HepG2 (cell line): Measurements from ENCODE around the gene KISS1R. TPM values are rescaled to one million over a fixed set of nuclear protein-coding genes. Genes with fewer than 3 reads are reported as not detected.
A peak's percentile ranks its signal among the peaks of the same experiment; 100 is the strongest.

Experiments
- ADNP ChIP-seq: sonication (generic); formaldehyde crosslinking; IDR thresholded peaks from 2 replicates; pipeline ENCODE4 v1.4.0; 2020; ENCODE audit warnings: missing genetic modification reagents
- BRCA1 ChIP-seq: sonication (generic); formaldehyde crosslinking; IDR thresholded peaks from 2 replicates; pipeline ENCODE4 v1.4.0; 2020; ENCODE audit warnings: missing genetic modification reagents
- BRD4 ChIP-seq: sonication (generic); formaldehyde crosslinking; IDR thresholded peaks from 2 replicates; pipeline ENCODE4 v1.4.0; 2020; ENCODE audit warnings: missing genetic modification reagents
- CHD4 ChIP-seq: fragments of 200-600 bp; sonication (generic); IDR thresholded peaks from 2 replicates; pipeline ENCODE4 v1.7.0; 2017; ENCODE audit warnings: mild to moderate bottlenecking, low read length, borderline replicate concordance
- CREM ChIP-seq, 2 experiments: sonication (generic) in 1 of 2; formaldehyde crosslinking in 1 of 2; IDR thresholded peaks; 2 replicates each; pipeline versions ENCODE4 v1.4.0 to v1.6.1; 2016 to 2020; ENCODE audit warnings: antibody characterized with exemption in 1 of 2, mild to moderate bottlenecking in 1 of 2, missing genetic modification reagents in 1 of 2
- FOXC1 ChIP-seq: sonication (generic); formaldehyde crosslinking; IDR thresholded peaks from 2 replicates; pipeline ENCODE4 v1.8.0; 2022; ENCODE audit warnings: mild to moderate bottlenecking, missing genetic modification reagents, borderline replicate concordance
- HMGXB4 ChIP-seq, 2 experiments: sonication (generic) in 1 of 2; formaldehyde crosslinking in 1 of 2; IDR thresholded peaks; 2 replicates each; pipeline versions ENCODE4 v1.4.0 to v1.6.1; 2018 to 2020; ENCODE audit warnings: missing genetic modification reagents in 2 of 2, borderline replicate concordance in 1 of 2, low read depth in 1 of 2, mild to moderate bottlenecking in 1 of 2, missing biosample characterization in 1 of 2
- MAFG ChIP-seq: sonication (generic); formaldehyde crosslinking; IDR thresholded peaks from 2 replicates; pipeline ENCODE4 v1.5.1; 2020; ENCODE audit warnings: mild to moderate bottlenecking, missing genetic modification reagents
- MIXL1 ChIP-seq: IDR thresholded peaks from 2 replicates; pipeline ENCODE4 v1.6.1; 2016
- PITX1 ChIP-seq: sonication (generic); formaldehyde crosslinking; IDR thresholded peaks from 2 replicates; pipeline ENCODE4 v1.5.1; 2020; ENCODE audit warnings: mild to moderate bottlenecking, missing genetic modification reagents
- RAD51 ChIP-seq: fragments of 450-650 bp; IDR thresholded peaks from 2 replicates; pipeline ENCODE4 v1.6.1; 2016; ENCODE audit warnings: borderline replicate concordance
- RBM39 ChIP-seq: fragments of 200-400 bp; formaldehyde crosslinking; IDR thresholded peaks from one replicate; pipeline ENCODE4 v1.6.1; 2018; ENCODE audit warnings: antibody characterized with exemption, mild to moderate bottlenecking, low read depth, low read length; ENCODE audit not compliant: poor library complexity, severe bottlenecking
- SALL1 ChIP-seq: sonication (generic); formaldehyde crosslinking; IDR thresholded peaks from 2 replicates; pipeline ENCODE4 v1.8.0; 2022; ENCODE audit warnings: mild to moderate bottlenecking, missing genetic modification reagents
- SCMH1 ChIP-seq: sonication (generic); formaldehyde crosslinking; IDR thresholded peaks from 2 replicates; pipeline ENCODE4 v1.9.0; 2021; ENCODE audit warnings: missing genetic modification reagents, mild to moderate bottlenecking, borderline replicate concordance
- TBL1XR1 ChIP-seq: fragments of 150-350 bp; IDR thresholded peaks from 2 replicates; pipeline ENCODE4 v1.6.1; 2014; ENCODE audit warnings: borderline replicate concordance, low read length; ENCODE audit not compliant: partially characterized antibody
- ZBTB25 ChIP-seq: IDR thresholded peaks from 2 replicates; pipeline ENCODE4 v1.6.1; 2018; ENCODE audit warnings: missing genetic modification reagents
- ZBTB43 ChIP-seq: sonication (generic); formaldehyde crosslinking; conservative IDR thresholded peaks from 2 replicates; pipeline ENCODE4 v1.4.0; 2020; ENCODE audit warnings: missing genetic modification reagents
- ZFX ChIP-seq: sonication (generic); formaldehyde crosslinking; IDR thresholded peaks from 2 replicates; pipeline ENCODE4 v1.4.0; 2020; ENCODE audit warnings: mild to moderate bottlenecking, low read depth, missing genetic modification reagents, moderate library complexity
- ZNF12 ChIP-seq: sonication (generic); formaldehyde crosslinking; IDR thresholded peaks from 2 replicates; pipeline ENCODE4 v1.5.0; 2020; ENCODE audit warnings: missing genetic modification reagents
- ZSCAN20 ChIP-seq: sonication (generic); formaldehyde crosslinking; IDR thresholded peaks from 2 replicates; pipeline ENCODE4 v1.4.0; 2020; ENCODE audit warnings: missing genetic modification reagents, mild to moderate bottlenecking, borderline replicate concordance
- ZSCAN22 ChIP-seq: sonication (generic); formaldehyde crosslinking; IDR thresholded peaks from 2 replicates; pipeline ENCODE4 v1.4.0; 2020; ENCODE audit warnings: mild to moderate bottlenecking, missing genetic modification reagents
- polyA plus RNA-seq, 8 experiments: library from polyadenylated mRNA; depleted of rRNA in 3 of 8; stranded (reverse) in 7 of 8; unstranded in 1 of 8; fragments of >200 nt; fragmentation: Illumina TruSeq in 4 of 8; extraction: Trizol in 4 of 8; gene quantifications; 2 replicates each; pipeline versions ENCODE4 v1.2.1 to v1.2.3, GENCODE V29; 2011 to 2016; ENCODE audit warnings: low read depth in 4 of 8, missing spikeins in 1 of 8, mixed read lengths in 1 of 8; ENCODE audit not compliant: insufficient read depth in 1 of 8
- total RNA-seq, 5 experiments: library from RNA; depleted of rRNA; stranded (reverse); fragments of >200 nt; fragmentation: Illumina TruSeq; extraction: Trizol; gene quantifications; 2 replicates each; pipeline ENCODE4 v1.2.3, GENCODE V29; 2016; ENCODE audit warnings: low read depth in 1 of 5
- TF ChIP-seq, protein P1 (sequence below): sonication (generic); formaldehyde crosslinking; IDR thresholded peaks from 2 replicates; pipeline ENCODE4 v1.4.0; 2020; ENCODE audit warnings: missing genetic modification reagents
- TF ChIP-seq, protein P2 (sequence below): sonication (generic); formaldehyde crosslinking; IDR thresholded peaks from 2 replicates; pipeline ENCODE4 v1.5.1; 2020; ENCODE audit warnings: missing genetic modification reagents, mild to moderate bottlenecking, borderline replicate concordance

The KISS1R gene
- total and polyA plus RNA-seq, 2 of the 13 experiments (the other 11 are each of a cell fraction or from before 2014, with no cell fraction given) = 1.1 to 10.2 TPM

- TF ChIP-seq ZBTB43 (CRISPR knock-in tag) (no peak; the same call in 1 of the 2 replicates), BRD4 (CRISPR knock-in tag) (peak; percentile 62), ZSCAN22 (CRISPR knock-in tag) (0 out of 2 replicates have a peak, but pooled peaks have one; percentile 30), RAD51 (no peak), PITX1 (CRISPR knock-in tag) (peak; percentile 91), SCMH1 (no peak), ZBTB25 (CRISPR knock-in tag) (peak; percentile 76), CREM (IDR thresholded peaks at IDR 0.05) (peak; percentile 92), CREM (CRISPR knock-in tag; IDR thresholded peaks at IDR 0.05) (no peak), ZNF12 (CRISPR knock-in tag) (no peak), ZFX (peak; percentile 80), FOXC1 (peak; percentile 61; the same call in 1 of the 2 replicates), CHD4 (peak; percentile 87; the same call in 1 of the 2 replicates), MAFG (CRISPR knock-in tag) (no peak), RBM39 (peak; percentile 95), ZSCAN20 (CRISPR knock-in tag) (no peak), HMGXB4 (CRISPR knock-in tag; IDR thresholded peaks at IDR 0.05; ENCODE audit: borderline replicate concordance in 1 of 2, low read depth in 1 of 2) (peak in 1 of 2 experiments; percentile 41; a peak in 2 of 4 replicates), MIXL1 (CRISPR knock-in tag) (peak; percentile 51; the same call in 1 of the 2 replicates), TBL1XR1 (peak; percentile 79), SALL1 (CRISPR knock-in tag) (peak; percentile 82), BRCA1 (CRISPR knock-in tag) (no peak), ADNP (CRISPR knock-in tag) (no peak)
- TF ChIP-seq, protein P1, sequence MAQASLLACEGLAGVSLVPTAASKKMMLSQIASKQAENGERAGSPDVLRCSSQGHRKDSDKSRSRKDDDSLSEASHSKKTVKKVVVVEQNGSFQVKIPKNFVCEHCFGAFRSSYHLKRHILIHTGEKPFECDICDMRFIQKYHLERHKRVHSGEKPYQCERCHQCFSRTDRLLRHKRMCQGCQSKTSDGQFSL (CRISPR knock-in tag) = peak; percentile 88
- TF ChIP-seq, protein P2, sequence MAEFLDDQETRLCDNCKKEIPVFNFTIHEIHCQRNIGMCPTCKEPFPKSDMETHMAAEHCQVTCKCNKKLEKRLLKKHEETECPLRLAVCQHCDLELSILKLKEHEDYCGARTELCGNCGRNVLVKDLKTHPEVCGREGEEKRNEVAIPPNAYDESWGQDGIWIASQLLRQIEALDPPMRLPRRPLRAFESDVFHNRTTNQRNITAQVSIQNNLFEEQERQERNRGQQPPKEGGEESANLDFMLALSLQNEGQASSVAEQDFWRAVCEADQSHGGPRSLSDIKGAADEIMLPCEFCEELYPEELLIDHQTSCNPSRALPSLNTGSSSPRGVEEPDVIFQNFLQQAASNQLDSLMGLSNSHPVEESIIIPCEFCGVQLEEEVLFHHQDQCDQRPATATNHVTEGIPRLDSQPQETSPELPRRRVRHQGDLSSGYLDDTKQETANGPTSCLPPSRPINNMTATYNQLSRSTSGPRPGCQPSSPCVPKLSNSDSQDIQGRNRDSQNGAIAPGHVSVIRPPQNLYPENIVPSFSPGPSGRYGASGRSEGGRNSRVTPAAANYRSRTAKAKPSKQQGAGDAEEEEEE (CRISPR knock-in tag) = no peak
Observed at GRCh38 chr19:952680-953444, 35.7 kb downstream of the KISS1R start (continued).
